Left forelimb (tissue), 1 donor: ENCODE measurements around the gene GATB.

ENCODE experiments used
- DNase-seq: peaks from one replicate; pipeline ENCODE4 v3.0.0-alpha.2; 2018; ENCODE audit warnings: low spot score

GATB gene

DNA sequence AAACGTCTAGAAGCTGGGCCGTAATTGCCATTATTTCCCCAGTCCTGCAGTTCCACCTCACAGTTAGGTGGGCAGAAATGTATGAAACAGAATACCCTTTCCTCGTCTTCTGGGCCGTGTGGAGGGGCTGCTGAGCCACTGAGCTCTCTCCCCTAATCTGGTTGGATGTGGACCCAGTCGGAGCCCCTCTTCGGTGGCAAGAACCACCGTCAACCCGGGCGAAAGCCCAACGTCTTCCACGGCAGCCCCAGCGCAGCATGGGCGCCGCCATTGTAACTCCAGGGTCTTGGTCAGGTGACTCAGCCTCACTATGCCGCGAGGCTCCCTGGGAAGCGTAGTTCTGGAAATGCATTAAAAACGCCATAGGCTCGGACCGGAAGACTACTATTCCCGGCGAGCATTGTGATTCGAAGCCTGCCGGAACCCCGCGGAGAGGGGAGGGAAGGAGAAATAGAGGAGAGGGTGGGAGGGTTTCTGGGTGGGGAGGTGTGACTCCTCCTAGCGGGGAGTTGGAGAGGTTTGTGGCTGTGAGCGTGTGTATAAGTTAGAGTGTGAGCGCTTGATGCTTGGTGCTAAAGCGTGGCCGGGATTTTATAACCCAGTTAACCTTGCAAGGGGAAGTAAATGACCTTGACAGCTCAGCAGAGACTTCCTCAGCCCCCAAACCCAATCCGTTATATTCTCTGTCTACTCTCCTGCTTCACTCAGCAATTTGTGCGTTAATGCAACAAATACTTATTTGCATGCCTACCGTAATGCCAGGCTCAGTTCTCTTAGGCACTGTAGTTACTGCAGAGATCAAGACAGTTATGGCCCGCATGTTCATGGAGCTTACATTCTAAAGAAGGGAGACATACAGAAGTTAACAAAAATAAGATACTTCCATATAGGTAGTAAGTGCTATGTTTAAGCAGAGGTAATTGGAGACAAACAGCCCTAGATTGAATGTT is at the start of gene GATB:
GATB (minus strand) TSS at position 296 of the 950 bp plus-strand sequence; CDS start at position 271, 25 bp downstream.
- DNase-seq: peak; percentile 94

DNA sequence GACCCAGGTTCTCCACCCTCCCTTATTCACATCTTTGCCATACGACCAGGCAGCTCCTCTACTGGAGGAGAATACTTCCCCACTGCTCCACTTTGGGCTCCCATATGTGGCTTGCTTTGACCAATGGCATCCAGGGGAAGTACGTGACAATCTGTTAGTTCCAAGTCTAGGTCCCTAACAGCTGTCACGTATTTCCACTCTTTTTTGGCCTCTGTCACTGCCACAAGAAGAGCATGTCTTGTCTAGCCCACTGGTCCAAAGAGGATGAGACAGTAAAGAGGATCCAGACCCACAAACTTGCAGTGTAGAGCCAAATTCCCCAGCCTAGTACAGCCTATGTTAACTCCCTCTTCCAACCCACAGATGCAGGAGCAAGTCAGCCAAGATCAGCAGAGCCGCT is 49.7 kb upstream of the GATB start:
- no peak for DNase-seq

DNA sequence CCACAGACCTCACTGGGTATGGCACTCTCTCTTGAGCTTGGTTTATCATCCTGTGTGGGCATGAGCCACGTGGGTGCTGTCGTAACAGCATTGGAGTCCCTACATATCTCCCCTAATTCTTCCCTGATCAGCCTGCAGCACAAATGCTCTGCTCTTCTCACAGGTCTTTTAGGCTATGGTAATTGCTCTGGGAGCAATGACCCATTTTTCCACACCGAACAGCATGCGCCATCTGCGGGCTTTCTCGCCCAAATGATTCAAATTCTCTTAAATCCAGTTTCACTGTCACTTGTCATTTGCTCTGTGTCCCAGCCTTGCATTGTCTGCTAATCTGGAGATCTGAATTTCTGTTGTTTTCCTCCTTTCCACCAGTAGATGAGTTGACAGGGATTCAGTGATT is 48.9 kb upstream of the GATB start:
- DNase-seq: no peak

GRCh38 chr4:151808542-151808941 is 47.7 kb upstream of the GATB start:
- no peak for DNase-seq

GRCh38 chr4:151808120-151808529 is 47.3 kb upstream of the GATB start:
- DNase-seq: no peak

GRCh38 chr4:151807220-151807619 is 46.4 kb upstream of the GATB start:
- DNase-seq: no peak

- no peak for DNase-seq
Observed at GRCh38 chr4:151806511-151806927, 45.7 kb upstream of the GATB start.

DNA sequence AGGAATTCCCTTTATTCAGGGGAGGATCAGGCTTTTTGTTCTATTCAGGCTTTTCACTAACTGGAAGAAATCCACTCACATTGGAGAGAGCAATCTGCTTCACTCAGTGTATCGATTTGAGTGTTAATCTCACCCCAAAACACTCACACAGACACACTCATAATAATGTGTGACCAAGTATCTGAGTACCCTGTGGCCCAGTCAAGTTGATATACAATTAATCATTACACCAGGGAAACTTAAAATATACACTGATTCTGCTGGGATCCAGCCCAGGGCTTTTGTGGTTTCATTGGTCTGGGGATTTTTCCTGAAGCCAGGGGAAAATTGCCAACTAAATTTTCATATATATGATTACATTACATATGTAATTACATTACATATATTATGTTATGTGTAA is 44.0 kb upstream of the GATB start:
- no peak for DNase-seq

DNA sequence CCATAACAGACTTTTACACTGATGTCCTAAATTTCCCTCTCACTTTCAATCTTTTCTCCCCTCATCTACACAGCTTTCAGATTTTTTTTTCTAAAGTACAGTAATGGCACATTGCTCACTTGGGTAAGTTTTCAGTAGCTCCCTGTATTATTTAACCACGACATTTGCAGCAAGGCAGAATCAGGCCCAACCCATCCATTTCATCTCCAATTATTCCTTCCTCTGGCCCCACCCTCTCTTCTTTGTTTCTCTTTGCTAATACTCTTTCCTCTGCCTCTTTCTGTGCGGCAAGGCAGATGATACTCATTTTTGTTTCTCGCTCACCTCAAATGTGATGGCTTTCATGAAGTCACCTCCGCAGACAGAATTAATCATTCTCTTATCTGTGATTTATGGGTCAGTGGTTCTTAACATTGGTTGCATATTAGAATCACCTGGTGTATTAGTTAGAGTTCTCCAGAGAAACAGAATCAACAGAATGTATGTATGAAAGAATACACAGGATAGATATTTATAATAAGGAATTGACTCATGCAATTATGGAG is 43.4 kb upstream of the GATB start:
- DNase-seq: no peak

DNA sequence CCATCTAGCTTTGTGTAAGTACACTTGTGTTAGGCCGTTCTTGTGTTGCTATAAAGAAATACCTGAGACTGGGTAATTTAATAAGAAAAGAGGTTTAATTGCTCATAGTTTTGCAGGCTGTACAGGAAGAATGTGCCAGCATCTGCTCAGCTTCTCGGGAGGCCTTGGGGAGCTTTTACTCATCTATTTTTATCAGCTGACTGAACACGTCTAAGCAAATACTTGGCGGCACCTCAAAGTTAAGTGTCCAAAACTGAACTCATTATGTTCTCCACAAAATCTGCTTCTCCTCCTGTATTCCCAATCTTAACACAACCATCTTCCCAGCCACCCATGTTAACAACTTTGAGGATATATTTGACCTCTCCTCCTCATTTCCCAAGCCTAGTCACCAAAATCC is 42.4 kb upstream of the GATB start:
- no peak for DNase-seq

GRCh38 chr4:151801547-151802516 is 41.0 kb upstream of the GATB start:
- no peak for DNase-seq

- DNase-seq: no peak
Observed at GRCh38 chr4:151799417-151800012, 38.7 kb upstream of the GATB start.

- DNase-seq: no peak
Observed at GRCh38 chr4:151798678-151799416, 38.0 kb upstream of the GATB start.

- no peak for DNase-seq
Observed at GRCh38 chr4:151797853-151798252, 37.0 kb upstream of the GATB start.

- no peak for DNase-seq
Observed at GRCh38 chr4:151797131-151797530, 36.3 kb upstream of the GATB start.

- DNase-seq: no peak
Observed at GRCh38 chr4:151796106-151796505, 35.3 kb upstream of the GATB start.

GRCh38 chr4:151792995-151793394 is 32.2 kb upstream of the GATB start:
- DNase-seq: no peak

DNA sequence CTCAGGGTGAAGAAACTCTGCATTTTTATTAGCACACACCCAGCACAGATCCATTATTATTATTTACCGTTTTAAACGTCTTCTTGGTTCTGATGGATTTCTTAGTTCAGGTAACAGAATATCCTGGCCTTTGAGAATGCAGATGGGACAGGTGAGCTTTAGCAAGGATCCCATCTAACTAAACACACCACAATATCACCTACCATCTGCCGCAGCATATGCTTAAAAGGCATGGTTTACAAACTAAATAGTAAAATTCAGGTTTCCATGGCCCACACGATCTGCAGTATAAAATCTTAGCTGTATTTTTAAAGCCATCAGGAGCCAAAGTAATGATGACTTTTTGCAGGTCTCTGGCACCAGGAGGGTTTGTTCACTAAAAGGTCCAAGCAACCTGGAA is 31.7 kb upstream of the GATB start:
- no peak for DNase-seq

GRCh38 chr4:151788021-151788420 is 27.2 kb upstream of the GATB start:
- no peak for DNase-seq

DNA sequence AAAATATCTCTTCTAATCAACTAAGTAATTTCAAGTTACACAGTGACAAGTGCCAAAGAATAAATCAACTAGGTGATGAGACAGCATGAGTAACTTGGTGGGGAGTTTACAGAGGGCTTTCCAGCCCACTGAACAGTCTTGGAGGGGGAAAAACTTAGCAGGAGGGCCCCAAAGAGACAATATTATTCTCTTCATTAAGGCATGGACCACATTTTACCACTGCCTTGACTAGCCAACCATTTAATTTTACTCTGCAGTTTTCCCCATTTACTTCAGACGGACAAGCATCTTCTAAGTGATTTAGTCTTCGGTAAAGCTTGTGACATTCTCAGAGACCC is 25.3 kb upstream of the GATB start:
- DNase-seq: no peak

DNA sequence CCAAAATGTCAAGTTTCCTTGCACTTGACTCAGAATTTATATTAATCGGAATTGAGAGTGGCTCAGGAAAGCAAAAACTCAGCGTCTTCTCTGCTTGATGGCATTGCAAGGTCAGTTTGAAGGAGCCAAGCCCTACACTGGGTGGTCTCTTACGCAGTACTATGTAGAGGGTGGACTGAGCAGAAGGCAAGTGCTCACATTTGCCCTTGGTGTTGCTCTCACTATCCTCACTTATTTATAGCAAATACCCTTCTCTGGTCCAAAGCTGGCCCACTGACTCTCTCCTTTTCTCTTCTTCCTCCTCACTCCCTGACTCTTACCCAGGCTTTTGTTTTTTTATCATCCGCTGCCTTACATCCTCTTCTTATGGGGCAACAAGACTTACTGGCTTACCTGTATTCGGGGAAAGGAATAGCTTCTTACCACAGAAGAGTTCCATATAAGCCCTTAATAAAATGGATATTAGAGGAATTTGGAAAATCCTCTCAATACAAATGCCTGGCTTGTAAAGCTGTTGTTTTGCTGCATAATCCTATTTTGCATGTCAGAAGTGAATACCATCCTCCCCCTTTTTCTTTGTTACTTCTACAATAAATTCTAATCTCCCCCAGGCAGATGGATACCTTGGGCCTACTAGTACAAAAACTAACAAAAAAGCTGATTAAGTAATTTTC is 24.8 kb upstream of the GATB start:
- no peak for DNase-seq
